Limb (tissue), 2 donors: Measurements from ENCODE around the gene ASTN2.
A peak's percentile ranks its signal among the peaks of the same experiment; 100 is the strongest.

Source experiments
- DNase-seq, 2 donors: peaks; one replicate each; pipeline ENCODE4 v3.0.0-alpha.2; 2016; ENCODE audit errors: extremely low spot score in 2 of 2

Gene ASTN2

DNA sequence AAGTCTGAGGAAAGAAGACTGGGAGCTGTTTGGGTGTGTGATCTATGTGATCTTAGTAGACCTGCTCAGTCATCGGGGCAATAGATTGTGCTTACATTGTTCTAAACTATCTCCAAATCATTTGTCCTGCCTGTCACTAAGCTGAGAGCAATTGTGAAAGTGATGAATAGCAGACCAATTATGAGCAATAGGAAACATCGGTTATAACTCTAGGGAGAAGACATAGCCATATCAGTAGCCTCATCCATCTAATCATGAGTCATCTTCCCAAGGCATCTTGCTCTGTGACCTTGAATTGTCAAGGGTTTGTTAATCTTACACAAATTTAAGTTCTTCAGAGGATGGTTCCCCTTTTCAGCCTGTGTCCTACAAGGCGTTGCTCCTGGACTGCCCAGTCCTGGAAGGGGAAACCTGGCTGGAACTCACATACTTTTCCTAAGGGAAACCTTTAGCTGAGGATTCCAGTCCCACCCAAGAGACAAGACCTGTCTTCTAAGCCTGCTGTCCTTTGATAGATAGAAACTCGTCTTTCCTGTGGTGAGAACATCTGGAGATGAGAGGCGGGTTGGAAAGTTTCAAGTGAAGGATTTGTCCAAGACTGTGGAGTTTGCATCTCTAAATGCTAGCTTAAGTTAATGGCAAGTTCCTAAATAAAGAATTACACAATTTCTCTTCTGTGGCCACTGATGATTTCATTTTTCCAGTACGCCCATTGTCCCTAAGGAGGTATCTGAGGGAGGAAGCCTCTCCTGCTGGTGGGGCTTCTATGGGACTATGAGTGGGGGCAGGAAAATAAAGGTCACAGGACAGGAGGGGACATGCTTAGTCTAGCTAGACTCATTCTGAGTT lies 781.6 kb downstream of the ASTN2 start:
- no peak for DNase-seq

DNA sequence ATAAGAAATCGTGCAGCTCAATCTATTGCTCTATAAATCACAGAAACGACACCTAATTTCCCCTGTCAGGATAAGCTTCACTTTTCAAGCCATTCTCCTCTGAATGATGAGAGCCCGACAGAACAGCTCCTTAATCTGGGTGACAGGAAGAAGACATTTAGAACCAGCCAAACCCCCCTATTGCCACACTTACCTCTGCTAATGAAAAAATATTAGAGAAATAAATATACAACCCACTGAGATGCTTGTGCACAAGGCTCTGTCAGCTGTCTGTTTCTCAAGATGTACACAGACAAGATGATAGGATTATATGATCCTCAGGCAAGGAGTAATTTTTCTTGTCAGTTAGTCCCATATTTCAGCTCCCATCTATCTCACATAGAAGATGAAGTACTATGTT lies 785.2 kb downstream of the ASTN2 start:
- DNase-seq = no peak

DNA sequence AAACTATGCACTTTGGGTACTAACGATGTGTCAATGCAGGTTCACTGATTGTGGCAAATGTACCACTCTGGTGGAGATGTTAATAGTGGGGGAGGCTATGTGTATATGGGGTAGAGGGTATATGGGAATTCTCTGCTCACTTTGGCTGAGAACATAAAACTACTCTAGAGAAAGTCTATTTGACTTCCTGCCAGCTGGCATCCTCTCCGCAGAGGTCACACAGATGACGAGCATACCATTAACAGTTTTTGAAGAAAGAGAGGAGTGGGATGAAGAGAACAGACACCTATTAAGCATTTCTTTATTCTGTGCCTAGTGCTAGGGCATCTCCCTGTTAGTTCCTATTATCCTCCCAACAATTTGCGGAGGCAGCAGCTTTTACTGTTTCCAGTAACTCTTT lies 786.1 kb downstream of the ASTN2 start:
- peak in 1 of 2 donors; percentile 62 for DNase-seq

DNA sequence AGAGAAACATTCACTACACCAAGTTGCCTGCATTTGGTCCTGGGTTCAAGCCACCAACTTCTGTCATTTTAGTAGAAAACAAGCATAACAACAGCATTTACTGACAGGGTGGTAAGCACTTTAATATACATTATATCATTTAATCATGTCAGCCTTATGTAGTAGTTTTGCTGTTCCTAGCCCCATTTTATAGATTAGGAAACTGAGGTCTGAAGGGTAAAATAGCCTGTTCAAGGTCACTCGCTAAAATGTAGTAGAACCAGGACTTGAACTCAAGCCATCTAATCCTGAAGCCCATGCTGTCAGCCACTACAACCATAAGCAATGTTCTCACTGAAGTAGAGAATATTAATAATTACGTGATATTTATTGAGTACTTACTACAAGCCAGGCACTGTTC lies 787.4 kb downstream of the ASTN2 start:
- no peak for DNase-seq

DNA sequence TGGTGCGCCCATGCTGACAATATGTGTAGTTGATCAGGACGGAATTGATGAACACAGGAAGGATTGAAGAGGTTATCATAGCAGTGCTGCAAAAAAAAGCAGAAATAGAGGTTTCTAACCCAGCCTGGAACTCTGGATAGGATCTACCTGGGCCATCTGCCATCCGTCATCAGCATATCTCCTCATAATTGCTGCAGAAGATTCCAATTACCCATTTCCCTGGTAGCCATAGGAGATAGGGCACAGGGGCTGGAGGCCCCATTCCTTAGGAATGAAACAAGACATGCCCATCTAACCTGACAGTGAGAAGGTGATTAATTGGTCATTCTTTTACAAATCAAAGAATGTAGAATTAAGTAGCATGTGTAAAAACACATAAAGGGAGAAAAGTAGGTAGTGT lies 788.1 kb downstream of the ASTN2 start:
- DNase-seq = no peak

DNA sequence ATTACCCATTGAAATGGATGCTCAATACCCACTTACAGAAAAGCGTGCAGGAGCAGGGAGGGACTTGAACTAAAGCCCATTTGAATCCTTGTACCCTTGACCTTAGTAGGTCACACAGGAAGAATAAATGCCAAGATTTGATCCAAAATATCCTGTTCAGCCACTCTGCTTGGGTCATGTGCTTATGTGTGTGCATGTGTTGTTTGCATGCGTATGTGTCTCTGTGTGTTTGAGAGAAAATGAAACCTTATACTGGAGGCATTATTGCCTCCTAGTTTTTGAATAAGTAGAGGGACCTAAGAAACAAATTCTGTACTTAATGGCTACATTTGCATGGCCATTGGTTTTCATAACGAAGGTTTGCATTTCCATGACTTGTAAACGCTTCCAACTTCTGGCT lies 791.1 kb downstream of the ASTN2 start:
- DNase-seq = no peak

DNA sequence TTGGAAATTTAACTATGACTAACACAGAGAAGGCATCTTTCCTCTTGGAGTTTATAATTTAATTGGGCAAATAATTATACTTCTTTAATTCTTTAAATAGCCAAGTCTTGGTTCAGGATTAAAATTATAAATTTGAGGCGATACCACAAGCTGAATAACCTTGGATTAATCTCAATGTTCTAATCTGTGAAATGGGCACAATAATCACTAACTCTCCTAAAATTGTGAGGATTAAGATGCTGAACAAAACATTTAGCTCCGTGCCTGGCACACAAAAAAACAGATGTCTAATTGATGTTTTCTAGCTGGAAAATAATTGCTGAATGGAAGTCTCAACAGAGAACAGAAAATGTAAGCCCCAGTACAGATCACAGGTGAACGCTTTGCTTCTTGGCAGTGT lies 797.5 kb downstream of the ASTN2 start:
- no peak for DNase-seq

DNA sequence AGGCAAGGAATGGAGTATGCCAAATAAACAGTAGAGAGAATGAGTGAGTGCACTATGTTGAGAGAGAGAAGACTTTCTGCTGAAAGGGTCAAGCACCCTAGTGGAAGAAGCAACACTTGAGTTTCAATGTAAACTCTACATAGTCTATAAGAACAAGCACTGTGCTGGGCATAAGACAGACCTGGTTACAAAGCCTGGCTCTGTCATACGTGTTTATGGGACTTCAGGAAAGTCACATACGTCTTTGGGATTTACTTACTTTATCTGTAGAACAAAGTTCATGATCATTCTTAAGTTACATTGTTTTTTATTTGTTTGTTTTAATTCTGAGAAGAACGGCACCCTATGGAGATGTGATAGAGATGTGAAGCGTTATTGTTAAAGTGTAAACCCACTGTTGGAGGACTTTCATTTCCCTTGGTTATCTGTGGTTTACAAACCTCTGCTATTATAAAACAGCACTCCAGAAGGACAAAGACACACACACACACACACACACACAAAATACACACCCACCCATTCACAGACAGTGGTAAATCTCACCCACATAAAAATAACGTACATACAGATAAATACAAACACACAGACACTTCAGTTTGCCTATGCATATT lies 798.4 kb downstream of the ASTN2 start:
- no peak for DNase-seq

DNA sequence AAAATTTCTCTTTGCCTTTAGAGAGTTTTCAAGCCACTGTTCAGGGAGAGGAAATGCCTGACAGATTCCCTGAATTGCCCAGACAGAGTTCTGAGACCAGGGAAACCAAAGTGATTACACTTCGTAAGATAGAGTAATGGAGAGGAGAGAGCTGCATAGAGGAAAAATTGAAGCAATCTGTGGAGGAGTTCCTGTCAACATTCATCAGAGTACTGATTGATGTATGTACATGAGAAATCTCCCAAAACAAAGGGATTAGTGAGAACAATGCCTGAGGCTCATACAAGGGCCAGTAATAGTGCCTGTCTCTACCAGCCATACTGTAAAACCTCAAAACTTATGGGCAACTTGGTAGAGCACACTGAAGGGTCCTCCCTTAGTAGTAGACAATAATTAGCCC lies 806.8 kb downstream of the ASTN2 start:
- no peak for DNase-seq

DNA sequence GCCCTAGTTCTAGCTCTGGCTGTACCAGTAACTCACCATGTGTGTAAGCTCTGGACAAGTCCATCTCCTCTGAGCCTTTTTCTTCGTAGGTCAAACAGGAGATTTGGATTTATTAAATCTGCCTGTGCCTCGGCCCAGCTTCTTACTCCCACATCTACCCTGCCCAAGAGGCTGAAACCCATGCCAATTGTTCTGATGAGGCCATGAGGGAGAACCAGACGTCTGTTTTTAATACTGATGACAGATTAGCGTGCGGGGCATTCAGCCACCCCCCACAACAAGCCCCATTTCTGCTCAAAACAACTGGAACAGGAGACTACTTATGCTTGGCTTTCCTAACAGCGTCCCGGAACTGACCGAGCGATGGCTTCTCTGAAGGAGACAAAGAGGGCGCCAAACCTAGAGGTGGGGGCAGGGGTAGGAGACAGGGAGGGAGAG lies 808.9 kb downstream of the ASTN2 start:
- DNase-seq = peak in 1 of 2 donors; percentile 41

DNA sequence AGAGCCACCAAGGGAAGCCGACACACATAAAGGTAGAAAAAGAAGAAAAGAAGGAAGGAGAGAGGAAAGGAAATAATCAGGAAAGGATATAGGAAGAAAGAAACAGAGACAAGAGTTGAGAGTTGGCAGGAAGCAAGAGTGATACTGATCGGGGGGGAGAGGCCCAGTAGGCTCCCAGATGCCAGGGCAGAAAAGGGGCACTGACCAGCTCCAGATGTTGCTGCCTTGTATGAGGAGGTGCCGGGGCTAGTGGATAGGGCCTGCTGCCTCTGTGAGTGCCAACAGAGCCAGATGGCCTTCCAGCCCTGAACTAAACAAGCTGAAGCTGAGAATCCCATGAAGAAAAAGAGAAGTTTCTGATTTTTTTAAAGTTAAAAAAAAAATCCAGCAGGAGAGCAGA lies 809.8 kb downstream of the ASTN2 start:
- no peak for DNase-seq

DNA sequence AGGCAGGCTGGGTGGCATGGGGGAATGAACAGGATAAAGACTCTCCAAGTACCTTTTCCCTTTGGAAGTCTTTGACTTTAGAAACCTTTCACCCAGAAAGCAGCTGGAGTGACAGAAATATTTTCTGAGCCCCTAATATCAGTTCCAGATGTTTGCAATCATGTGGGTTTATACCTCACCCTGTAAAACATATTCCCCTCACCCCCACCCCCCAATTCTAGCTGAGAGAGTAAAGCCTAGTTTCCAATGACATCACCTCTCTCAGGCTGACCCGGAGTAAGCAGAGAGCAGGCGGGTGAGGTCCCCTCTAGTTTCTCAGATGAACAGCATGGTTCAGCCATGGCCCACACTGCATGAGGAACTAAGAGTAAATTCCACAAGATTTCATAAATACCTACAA lies 810.6 kb downstream of the ASTN2 start:
- DNase-seq = no peak

DNA sequence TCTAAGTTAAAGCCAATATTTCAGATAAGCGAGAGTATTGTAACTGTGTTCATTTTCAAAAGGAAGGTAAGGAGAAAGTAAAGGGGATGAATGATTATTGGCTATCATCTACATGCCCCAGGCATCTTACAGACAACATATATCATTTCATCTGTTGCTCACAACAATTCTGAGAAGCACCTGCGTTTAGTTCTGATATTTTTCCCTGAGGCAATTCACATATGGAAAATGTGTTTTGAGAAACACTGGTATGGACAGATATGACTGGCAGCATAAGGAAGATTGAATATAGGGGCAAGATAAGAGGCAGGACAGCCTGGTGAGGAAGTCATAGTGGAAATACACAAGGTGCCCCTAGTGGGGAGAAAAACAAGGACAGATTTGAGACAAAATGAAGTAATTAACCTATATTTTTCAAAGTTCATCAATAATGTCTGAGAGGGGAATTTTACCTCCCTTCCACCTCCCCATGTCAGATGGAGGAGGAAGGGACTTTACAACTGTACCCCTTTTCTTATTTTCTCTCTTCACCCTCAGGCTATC lies 815.4 kb downstream of the ASTN2 start:
- no peak for DNase-seq

DNA sequence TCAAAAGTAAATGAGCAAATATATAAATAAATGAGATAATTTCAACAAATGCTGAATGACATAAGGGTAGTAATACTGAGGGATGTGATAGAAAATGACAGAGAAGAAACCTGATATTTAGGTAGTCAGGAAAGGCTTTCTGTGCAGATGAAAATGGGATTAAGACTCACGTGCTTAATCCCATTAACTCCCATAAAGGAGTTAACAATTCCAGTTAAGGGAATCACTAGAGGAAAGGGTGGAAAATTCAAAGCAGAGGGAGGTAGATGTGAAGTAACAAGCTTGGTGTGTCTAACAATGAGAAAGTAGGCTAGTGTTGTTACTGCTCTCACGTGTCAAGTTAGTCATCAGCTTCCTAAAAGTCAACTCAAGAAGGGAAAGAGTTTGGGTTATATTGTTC lies 818.2 kb downstream of the ASTN2 start:
- no peak for DNase-seq

DNA sequence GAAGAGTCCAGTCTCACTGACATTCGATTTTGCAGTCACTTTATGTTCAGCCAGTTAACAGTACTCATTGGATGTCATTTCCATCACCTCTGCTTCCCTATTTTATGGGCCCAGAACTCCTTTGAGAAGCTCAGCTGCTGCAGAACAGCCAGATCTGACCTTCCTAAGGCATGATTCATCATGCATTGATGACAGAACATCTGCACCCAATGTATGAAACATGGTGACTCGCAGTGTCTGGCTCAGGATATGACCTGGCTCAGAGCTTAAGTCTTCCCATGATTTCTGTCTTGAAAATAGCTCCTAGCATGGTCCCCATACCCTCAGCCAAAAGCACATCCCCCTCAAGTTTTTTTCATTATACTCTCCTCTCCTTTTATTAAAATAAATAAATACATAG lies 820.3 kb downstream of the ASTN2 start:
- DNase-seq = no peak

DNA sequence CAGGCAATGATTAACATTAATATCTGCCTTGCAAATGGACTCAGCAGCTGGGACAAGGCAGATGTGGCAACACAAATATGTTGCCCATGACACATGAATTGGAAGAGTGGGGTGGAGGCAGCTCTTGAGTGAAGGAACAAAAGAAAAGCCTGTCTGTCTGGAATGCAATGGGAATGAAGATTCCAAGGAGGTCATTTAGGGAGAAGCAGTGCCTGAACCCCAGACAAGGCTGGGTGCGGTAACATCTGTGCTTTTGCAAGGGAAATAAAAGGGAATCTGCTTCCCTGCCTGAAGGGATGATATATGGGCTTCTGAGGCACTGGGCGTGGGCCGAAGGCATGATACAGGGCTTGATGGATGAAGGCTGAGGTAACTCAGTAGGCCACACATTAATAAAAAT lies 821.9 kb downstream of the ASTN2 start:
- no peak for DNase-seq

DNA sequence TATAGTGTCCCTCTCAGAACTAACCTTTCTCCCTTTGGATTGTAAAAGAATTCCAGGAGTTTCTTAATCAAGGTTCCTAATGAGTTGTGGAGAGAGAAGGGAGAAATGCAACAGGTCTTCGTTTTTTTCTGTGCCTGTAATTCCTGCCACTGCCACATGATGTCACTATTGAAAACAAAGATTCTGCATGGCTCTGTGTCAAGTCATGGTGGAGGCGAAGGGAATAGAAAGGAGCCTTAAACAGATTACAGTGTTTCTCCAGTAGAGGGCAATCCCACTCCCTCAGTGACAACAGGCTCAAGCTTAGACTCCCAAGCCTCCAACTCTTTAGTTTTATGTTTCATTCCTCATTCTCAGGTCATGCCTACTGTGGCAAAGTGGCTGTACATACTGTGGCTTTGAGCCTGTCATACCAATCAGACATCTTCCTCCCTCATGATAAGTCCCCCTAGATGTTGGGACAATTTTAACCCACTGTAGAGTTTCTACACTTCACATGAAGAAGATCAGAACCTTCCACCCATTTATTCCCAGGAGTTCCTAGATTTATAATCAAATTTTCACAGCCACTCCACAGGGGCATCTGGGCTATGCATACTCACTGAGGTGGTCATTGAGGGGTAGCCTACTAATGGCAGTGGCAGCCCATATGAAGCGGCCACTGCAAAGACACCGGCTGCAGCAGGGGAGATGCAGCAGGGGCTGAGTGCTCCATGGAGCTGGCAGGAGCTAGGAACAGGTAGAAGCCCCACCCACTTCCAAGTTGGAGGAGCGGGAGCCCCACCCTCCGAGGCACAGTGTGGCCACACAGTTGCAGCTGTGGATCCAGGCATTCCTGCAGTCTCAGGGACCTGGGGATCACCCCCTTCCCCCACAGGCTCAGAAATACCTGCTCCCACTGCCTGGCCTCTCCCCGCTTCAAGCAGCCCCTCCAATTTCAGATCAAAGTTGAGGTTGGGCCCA lies 825.2 kb downstream of the ASTN2 start:
- DNase-seq = no peak

DNA sequence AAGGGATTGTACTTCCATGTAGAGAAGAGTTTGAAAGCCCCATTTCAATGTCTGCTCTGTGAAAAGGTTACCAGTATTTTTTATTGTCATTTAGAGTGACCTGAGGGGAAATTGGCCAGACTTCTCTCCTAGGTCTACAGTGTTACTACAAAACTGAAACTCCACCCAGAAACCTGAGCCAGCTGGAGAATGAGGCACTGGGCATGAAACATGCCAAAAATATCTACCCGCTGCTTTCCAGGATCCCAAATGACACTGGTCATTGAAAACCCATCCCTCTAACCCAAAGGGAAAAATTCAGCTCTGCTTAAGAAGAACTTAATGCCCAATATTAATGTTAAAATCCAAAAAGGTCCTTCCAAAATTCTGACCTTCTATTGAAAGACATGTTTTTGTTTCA lies 826.9 kb downstream of the ASTN2 start:
- no peak for DNase-seq

DNA sequence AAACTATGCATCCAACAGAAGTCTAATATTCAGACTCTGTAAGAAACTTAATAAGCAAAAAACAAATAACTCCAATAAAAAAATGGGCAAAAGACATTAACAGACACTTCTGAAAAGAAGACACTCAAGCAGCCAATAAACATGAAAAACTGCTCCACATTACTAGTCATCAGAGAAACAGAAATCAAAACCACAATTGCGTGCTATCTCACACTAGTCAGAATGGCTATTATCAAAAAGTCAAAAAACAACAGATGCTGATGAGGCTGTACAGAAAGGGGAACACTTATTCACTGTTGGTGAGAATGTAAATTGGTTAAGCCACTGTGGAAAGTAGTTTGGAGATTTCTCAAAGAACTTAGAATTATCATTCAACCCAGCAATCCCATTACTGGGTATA lies 829.0 kb downstream of the ASTN2 start:
- no peak for DNase-seq

DNA sequence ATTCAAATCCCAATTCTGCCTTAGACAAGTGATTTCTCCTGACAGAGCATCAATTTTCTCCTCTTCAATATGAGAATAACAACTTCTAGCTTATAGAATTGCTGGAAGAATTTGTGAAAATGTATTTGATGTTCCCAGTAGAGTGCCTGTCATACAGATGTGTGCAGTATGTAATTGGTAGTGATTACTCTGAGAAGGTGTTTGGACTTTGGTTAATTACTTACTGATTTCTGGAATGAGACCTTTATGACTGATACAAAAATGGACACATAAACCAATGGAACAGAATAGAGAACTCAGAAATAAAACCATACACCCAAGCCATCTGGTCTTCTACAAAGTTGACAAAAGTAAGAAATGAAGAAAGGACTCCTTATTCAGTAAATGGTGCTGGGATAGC lies 829.7 kb downstream of the ASTN2 start:
- DNase-seq = no peak

DNA sequence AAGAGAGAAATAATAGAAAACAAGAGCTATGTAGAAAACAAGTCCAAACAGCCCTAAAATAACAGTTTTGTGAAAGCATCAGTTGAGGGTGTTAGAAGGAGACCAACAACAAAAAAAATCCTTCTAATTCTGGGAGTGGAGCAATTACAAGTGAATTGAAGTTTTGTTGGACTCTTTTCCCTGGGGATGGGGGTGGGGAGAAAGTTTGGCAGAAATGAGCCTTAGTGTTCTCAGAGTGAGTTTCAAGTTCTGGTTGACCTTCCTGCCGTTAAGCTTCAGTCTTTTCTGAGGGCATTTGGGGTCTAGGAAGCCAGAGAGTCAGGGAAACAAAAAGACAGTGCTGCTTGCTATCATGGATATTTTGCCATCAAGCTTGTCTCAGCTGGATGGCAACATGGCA lies 834.0 kb downstream of the ASTN2 start:
- DNase-seq = no peak

DNA sequence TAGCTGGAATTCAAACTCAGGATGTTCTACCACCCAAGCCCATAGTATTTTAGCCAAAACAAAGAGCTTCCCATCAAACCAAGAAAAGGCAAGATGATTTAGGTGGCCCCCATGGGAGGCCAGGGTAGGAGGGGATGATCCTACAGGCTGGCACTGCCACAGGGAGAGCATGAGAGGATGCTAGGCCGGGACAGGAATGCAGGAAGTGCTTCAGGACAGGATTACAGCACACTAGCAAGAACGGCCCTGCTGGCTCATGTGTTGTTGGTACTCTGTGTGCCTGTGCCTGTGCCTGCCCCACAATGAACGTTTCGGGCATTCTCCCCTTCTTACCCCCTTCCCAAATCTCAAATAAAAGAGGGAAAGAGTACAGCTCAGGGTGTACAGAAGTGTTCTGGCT lies 838.5 kb downstream of the ASTN2 start:
- DNase-seq = no peak
